Fibroblast of peridontal ligament (primary cell): ENCODE data around the gene TAP1.

Experiments
- DNase-seq: peaks from one replicate; pipeline ENCODE4 v3.0.0-alpha.2; 2010; ENCODE audit errors: extremely low read depth

The TAP1 gene

GRCh38 chr6:32799740-32800139 lies 53.8 kb downstream of the TAP1 start:
- no peak for DNase-seq

- DNase-seq, result no peak
Measured at GRCh38 chr6:32799168-32799567, 54.3 kb downstream of the TAP1 start.

- peak; percentile 81 for DNase-seq
Measured at GRCh38 chr6:32796848-32797776, 56.4 kb downstream of the TAP1 start.
